ENCODE data around the gene IFITM2.
"Not testable (repeated sequence)": the region's sequence is repeated elsewhere in the genome, so short reads cannot be mapped to it uniquely, and the experiment has no call there.

GRCh38 chr11:333616-334263, 26.1 kb downstream of the IFITM2 start:
- TF ChIP-seq EZH2 (IDR thresholded peaks at IDR 0.05; ENCODE audit: borderline replicate concordance, insufficient read depth, low read depth, low read length, poor library complexity, severe bottlenecking); CTCF (IDR thresholded peaks at IDR 0.05): not testable (repeated sequence)

All from B cell (primary cell).